SH-SY5Y (cell line): ENCODE measurements around the gene PTGER3.

Experiments
- GATA2 ChIP-seq: IDR thresholded peaks from 2 replicates; pipeline ENCODE4 v1.6.1; 2011; ENCODE audit warnings: mild to moderate bottlenecking, low read depth, low read length
- GATA3 ChIP-seq: IDR thresholded peaks from 2 replicates; pipeline ENCODE4 v1.6.1; 2011; ENCODE audit warnings: low read depth, mild to moderate bottlenecking, low read length, moderate library complexity

- TF ChIP-seq GATA2 (no peak), GATA3 (no peak)
Measured at GRCh38 chr1:71089536-71090270, 42.1 kb upstream of the PTGER3 start.
